ENCODE data around the gene MSH2. TPM values are rescaled to one million over a fixed set of nuclear protein-coding genes. Genes with fewer than 3 reads are reported as not detected.

MSH2 gene
- total RNA-seq, 1 experiment from 2014 or later, result 55.3 TPM

- CTCF ChIA-PET, result no interaction called here
- Mint-ChIP-seq H3K36me3 (ENCODE audit: insufficient read depth, unreplicated experiment) (no peaks in the 10 kb centered on the region), H3K27ac (ENCODE audit: unreplicated experiment) (no peak overlapping the region), H3K4me3 (ENCODE audit: low read depth, unreplicated experiment) (no peak overlapping the region), H3K27me3 (ENCODE audit: unreplicated experiment) (no peaks in the 10 kb centered on the region), H3K9me3 (ENCODE audit: low read depth, unreplicated experiment) (no peaks in the 10 kb centered on the region), H3K4me1 (ENCODE audit: low read depth, unreplicated experiment) (no peaks in the 10 kb centered on the region)
- DNase-seq, result no peak
- intact Hi-C loops (cut with micrococcal nuclease; ENCODE audit: unreplicated experiment), result no loop called here
- no TSS peak for BruUV-seq (replicated peaks)
- TF ChIP-seq, protein P1, sequence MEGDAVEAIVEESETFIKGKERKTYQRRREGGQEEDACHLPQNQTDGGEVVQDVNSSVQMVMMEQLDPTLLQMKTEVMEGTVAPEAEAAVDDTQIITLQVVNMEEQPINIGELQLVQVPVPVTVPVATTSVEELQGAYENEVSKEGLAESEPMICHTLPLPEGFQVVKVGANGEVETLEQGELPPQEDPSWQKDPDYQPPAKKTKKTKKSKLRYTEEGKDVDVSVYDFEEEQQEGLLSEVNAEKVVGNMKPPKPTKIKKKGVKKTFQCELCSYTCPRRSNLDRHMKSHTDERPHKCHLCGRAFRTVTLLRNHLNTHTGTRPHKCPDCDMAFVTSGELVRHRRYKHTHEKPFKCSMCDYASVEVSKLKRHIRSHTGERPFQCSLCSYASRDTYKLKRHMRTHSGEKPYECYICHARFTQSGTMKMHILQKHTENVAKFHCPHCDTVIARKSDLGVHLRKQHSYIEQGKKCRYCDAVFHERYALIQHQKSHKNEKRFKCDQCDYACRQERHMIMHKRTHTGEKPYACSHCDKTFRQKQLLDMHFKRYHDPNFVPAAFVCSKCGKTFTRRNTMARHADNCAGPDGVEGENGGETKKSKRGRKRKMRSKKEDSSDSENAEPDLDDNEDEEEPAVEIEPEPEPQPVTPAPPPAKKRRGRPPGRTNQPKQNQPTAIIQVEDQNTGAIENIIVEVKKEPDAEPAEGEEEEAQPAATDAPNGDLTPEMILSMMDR (IDR thresholded peaks at IDR 0.05; ENCODE audit: unreplicated experiment), result no peak
Measured at GRCh38 chr2:47531378-47532042, 128.6 kb downstream of the MSH2 start.

Small RNAs within 50 kb of the gene (microRNA-seq; reads per million reads assigned to microRNA genes)
- 14.1 reads per million, percentile 38 among the genes with 10 or more reads in this experiment for gene MIR559

Other genes with a start within 250 kb of the MSH2 start
- 12.7 and 14.4 TPM in 2 replicates for gene STPG4, start 247.8 kb upstream of the MSH2 start, total RNA-seq (2022)
- 756 and 782 TPM in 2 replicates for gene CALM2, start 226.6 kb upstream of the MSH2 start, total RNA-seq (2022)
- gene EPCAM, start 33.8 kb upstream of the MSH2 start, total RNA-seq (2022), result 455 and 465 TPM in 2 replicates
- not detected in 2 replicates for gene KCNK12, start 167.8 kb downstream of the MSH2 start, total RNA-seq (2022)

Measured in Calu3 (cell line).